Glomerular visceral epithelial cell (primary cell): ENCODE data around the gene TLK2.
"Not testable (repeated sequence)": the region's sequence is repeated elsewhere in the genome, so short reads cannot be mapped to it uniquely, and the experiment has no call there.

ENCODE experiments used
- DNase-seq: peaks from one replicate; pipeline ENCODE4 v3.0.0-alpha.2; 2016; ENCODE audit errors: extremely low spot score

Gene TLK2

GRCh38 chr17:62478424-62478879 is at the start of gene TLK2:
TSS of gene TLK2 (plus strand) at chr17:62478825. CDS start at chr17:62481126, 2,301 bp downstream.
- peak; percentile 90 for DNase-seq

- DNase-seq, result not testable (repeated sequence)
Observed at GRCh38 chr17:62435251-62435650, 43.4 kb upstream of the TLK2 start.

GRCh38 chr17:62441181-62441580 is 37.4 kb upstream of the TLK2 start:
- not testable (repeated sequence) for DNase-seq

GRCh38 chr17:62444063-62444462 is 34.6 kb upstream of the TLK2 start:
- DNase-seq, result no peak

GRCh38 chr17:62445791-62446190 is 32.8 kb upstream of the TLK2 start:
- not testable (repeated sequence) for DNase-seq

- DNase-seq, result not testable (repeated sequence)
Observed at GRCh38 chr17:62452195-62452594, 26.4 kb upstream of the TLK2 start.

DNA sequence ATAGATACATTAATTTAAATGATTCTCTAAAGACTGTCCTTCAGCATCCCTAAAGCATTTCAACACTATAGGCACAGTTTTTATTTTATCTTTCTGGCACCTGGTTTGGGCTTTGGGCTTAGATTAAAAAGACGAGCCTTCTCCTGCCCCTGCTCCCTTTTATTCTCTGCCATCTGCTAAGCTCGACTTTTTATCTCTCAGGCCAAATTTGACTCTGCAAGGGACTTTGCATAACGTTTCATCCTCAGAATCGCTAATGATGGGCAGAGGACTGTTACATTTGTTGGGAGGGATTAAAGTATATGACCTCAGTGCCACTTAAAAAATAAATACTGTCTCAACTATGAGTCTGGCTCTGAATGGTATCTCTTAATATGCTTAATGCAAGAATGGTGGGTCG is 25.6 kb upstream of the TLK2 start:
- DNase-seq, result not testable (repeated sequence)

DNA sequence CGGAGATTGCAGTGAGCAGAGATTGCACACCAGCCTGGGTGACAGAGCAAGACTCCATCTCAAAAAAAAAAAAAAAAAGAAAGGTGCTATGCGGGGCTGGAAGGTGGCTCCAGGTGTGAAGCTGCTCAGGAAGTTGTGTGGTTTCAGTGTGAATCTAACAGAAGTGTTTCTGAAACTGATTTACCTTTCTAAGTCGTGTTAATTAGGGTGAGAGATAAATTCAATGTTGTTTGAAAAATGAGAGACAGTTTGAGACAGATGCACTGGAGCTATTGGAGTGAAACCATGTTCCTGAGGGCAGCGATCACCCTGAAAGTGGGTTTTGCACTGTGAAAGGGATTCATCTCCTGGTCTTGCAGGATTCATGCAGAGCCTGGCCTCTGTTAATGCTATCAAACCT is 25.0 kb upstream of the TLK2 start:
- not testable (repeated sequence) for DNase-seq

GRCh38 chr17:62454111-62454510 is 24.5 kb upstream of the TLK2 start:
- not testable (repeated sequence) for DNase-seq

GRCh38 chr17:62456016-62456415 is 22.6 kb upstream of the TLK2 start:
- DNase-seq, result no peak

DNA sequence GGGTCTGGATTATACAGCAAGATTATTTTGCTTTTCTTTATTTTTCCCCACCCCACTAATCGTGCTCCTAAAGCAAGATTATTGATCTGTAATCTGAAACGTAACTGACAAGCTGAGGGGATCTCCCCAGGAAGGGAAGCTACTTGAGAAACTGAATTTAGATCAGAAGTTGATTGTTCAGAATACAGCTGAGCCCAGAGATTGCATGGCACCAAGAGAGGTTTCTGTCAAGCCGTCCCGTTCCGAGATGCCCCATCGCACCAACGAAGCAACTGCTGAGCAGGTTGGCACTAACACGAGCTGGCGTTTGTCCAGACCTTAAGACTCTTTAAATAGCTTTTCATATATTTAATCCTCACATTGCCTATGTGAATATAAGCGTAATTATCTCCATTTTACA is 20.1 kb upstream of the TLK2 start:
- not testable (repeated sequence) for DNase-seq

- not testable (repeated sequence) for DNase-seq
Observed at GRCh38 chr17:62464422-62464821, 14.2 kb upstream of the TLK2 start.

- DNase-seq, result not testable (repeated sequence)
Observed at GRCh38 chr17:62465271-62465670, 13.4 kb upstream of the TLK2 start.

GRCh38 chr17:62470666-62471379 is 7.8 kb upstream of the TLK2 start:
- DNase-seq, result peak; percentile 90

- not testable (repeated sequence) for DNase-seq
Observed at GRCh38 chr17:62471380-62471880, 7.2 kb upstream of the TLK2 start.

DNA sequence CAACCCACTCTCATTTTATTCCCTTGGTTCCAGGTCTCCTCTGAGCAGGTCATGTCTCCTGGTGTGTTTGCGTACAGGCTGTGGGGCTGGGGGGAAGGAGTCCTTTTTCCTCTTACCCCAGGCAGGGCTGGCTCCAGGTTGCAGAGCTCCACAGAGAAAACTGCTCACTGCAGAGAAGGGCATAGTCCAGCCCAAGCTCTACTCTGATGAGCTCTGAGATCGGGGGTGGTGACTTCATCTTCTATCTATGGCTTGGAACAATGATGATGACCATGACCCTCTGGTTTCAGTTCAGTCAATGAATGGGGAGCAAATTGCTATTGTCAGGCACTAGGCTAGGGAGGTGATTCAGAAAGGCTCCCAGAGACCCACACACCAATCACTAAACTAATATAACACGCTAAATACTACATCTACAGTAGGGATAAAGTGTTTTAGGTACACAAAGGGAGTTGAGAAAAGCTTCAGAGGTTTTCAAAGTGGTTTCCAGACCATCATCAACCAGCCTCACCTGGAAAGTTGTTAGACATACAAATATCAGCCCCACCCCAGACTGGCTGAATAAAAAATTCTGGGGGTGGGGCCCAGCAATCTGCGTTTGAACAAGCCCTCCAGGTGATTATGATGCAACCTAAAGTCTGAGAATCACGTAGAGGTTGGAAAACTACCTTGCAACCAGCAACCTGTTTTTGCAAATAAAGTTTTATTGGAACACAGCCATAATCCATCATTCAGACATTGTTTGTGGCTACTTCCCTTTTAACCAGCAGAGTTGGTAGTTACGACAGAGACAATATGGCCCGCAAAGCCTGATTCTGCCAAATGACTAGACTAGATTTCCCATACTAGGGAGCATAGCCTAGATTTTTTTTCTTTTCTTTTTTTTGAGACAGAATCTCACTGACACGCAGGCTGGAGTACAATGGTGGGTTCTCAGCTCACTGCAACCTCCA is 5.3 kb upstream of the TLK2 start:
- peak; percentile 16 for DNase-seq

DNA sequence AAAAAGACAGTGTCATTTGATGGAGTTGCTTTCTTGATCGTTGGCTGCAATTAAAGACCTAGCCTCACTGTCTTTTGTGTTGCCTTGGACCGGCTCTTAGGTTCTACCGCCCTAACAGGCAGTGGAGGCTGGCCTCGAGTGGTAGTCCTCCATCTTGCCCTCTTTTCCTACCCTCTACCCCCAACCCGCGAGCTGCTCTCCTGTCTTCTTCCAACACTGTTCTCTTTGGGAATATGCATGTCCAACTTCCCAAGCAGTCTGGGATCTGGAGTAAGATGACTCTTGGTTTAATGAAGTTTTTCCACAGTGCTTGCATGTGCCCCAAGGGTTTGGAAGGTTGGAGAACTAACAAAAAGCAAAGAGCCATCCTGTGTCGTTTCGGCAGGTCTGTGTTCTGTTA is 1.5 kb upstream of the TLK2 start:
- not testable (repeated sequence) for DNase-seq

DNA sequence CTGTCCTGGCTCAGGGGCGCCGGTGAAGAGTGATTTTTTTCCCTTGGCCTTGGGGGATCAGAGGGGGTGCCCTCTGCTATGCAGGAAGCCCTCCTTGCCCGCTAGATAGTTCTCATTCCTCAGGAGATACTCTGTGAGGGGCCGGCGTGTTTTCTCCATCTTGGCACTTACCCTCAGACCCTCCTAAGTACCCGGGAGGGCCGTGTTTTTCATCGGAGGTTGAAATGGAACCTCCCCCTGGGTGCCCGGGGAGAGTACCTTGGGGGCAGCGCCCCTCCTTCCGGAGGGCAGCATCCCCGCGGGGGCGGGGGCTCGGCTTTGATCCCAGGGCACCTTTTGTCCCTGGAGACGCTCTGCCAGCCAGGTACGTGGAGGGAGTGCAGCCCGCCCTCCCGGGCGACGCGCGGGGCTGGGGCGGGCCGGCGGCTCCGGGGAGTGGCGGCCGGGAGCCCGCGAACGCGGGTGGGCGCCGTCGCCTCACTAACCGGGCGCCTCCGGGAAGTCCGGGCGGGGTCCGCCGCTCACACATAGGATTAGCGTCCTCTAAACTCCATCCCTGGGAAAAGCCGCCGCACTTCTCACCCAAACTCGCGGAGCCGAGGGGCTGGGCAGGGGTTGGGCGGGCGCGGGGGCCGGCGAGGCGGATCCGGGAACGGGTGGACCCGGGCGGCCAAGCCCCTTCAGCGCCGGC is 762 bp upstream of the TLK2 start:
- peak; percentile 32 for DNase-seq

- peak; percentile 46 for DNase-seq
Observed at GRCh38 chr17:62478880-62479638, 434 bp downstream of the TLK2 start.

DNA sequence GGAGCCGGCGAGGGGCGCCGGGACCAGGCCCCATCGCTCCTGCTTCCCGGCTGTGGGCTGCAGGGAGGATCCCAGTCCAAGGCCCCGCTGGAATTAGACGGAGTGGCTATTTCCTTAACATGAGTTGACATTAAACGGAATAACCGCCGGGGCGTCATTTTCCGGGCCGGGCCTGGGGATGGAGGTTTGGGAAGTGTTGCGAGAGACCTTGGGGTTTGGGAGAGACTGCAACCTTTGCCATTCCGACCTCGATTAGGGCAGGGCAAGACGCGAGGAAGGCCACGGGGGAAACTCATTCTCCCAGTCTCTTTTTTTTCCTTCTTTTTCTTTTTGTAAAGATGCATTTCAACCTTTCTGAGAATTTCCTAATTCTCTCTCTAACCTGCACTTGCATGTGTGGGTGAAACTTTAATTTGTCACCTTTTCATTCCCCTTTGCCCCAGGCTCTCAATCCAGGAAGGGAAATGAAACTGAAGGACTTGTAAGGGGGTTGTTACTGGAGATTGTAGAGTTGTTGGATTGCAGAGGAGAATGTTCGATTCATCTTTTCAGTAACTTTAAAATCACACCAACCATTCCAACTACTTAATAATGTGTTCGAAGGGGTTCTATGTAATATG is 1.1 kb downstream of the TLK2 start:
- DNase-seq, result not testable (repeated sequence)
